MM.1S (cell line): ENCODE results near the gene LRFN2.

Source experiments
- DNase-seq: peaks from one replicate; pipeline ENCODE4 v3.0.0-alpha.2; 2015
- H2AFZ ChIP-seq: fragments of 300-600 bp; sonication (generic); 2 replicates; pipeline ENCODE4 v1.6.0; 2016; ENCODE audit warnings: antibody characterized with exemption, low read length
- H3F3A ChIP-seq: fragments of 300-600 bp; sonication (generic); 2 replicates; pipeline ENCODE4 v1.6.1; 2016; ENCODE audit warnings: mild to moderate bottlenecking, antibody characterized with exemption, low read length, moderate library complexity, mixed read lengths; ENCODE audit not compliant: insufficient read depth
- H3K27ac ChIP-seq: fragments of 300-600 bp; sonication (generic); 2 replicates; pipeline ENCODE4 v1.5.1; 2016; ENCODE audit warnings: mild to moderate bottlenecking, low read length
- H3K27me3 ChIP-seq: fragments of 300-600 bp; sonication (generic); replicated peaks from 2 replicates; pipeline ENCODE4 v1.6.0; 2016; ENCODE audit warnings: low read length; ENCODE audit not compliant: insufficient read depth
- H3K36me3 ChIP-seq: fragments of 300-600 bp; sonication (generic); replicated peaks from 2 replicates; pipeline ENCODE4 v1.6.1; 2016; ENCODE audit warnings: mild to moderate bottlenecking, low read length, mixed read lengths; ENCODE audit not compliant: insufficient read depth
- H3K4me1 ChIP-seq: fragments of 300-600 bp; sonication (generic); 2 replicates; pipeline ENCODE4 v1.6.1; 2016; ENCODE audit warnings: low read length, mixed read lengths
- H3K4me2 ChIP-seq: fragments of 300-600 bp; sonication (generic); 2 replicates; pipeline ENCODE4 v1.6.0; 2016; ENCODE audit warnings: low read depth, low read length
- H3K4me3 ChIP-seq: fragments of 300-600 bp; sonication (generic); 2 replicates; pipeline ENCODE4 v1.5.1; 2016; ENCODE audit warnings: low read length, mixed read lengths
- H3K79me2 ChIP-seq: fragments of 300-600 bp; sonication (generic); 2 replicates; pipeline ENCODE4 v1.6.1; 2016; ENCODE audit warnings: mixed run types, low read length, mixed read lengths
- H3K9ac ChIP-seq: fragments of 300-600 bp; sonication (generic); 2 replicates; pipeline ENCODE4 v1.6.1; 2016; ENCODE audit warnings: low read length, mixed read lengths
- H3K9me2 ChIP-seq: fragments of 300-600 bp; sonication (generic); replicated peaks from 2 replicates; pipeline ENCODE4 v1.6.1; 2016; ENCODE audit warnings: mild to moderate bottlenecking, low read length, mixed read lengths; ENCODE audit not compliant: insufficient read depth
- H3K9me3 ChIP-seq: fragments of 300-600 bp; sonication (generic); replicated peaks from 2 replicates; pipeline ENCODE4 v1.6.1; 2016; ENCODE audit warnings: mild to moderate bottlenecking, low read length, mixed read lengths; ENCODE audit not compliant: insufficient read depth
- H4K20me1 ChIP-seq: fragments of 300-600 bp; sonication (generic); 2 replicates; pipeline ENCODE4 v1.6.1; 2016; ENCODE audit warnings: mild to moderate bottlenecking, low read length, moderate library complexity, mixed read lengths; ENCODE audit not compliant: insufficient read depth
- EZH2 ChIP-seq: fragments of 300-600 bp; sonication (generic); optimal IDR thresholded peaks from 2 replicates; pipeline ENCODE3; 2017; ENCODE audit warnings: low read depth, mild to moderate bottlenecking, antibody characterized with exemption, low read length, mixed read lengths
- EZH2phosphoT487 ChIP-seq: fragments of 300-600 bp; sonication (generic); IDR thresholded peaks from 2 replicates; pipeline ENCODE4 v1.6.1; 2018; ENCODE audit warnings: antibody characterized with exemption, low read length
- TF ChIP-seq, protein P1 (sequence below): fragments of 300-600 bp; sonication (generic); IDR thresholded peaks from 2 replicates; pipeline ENCODE4 v1.5.1; 2016; ENCODE audit warnings: antibody characterized with exemption, low read length, mixed read lengths

The LRFN2 gene

DNA sequence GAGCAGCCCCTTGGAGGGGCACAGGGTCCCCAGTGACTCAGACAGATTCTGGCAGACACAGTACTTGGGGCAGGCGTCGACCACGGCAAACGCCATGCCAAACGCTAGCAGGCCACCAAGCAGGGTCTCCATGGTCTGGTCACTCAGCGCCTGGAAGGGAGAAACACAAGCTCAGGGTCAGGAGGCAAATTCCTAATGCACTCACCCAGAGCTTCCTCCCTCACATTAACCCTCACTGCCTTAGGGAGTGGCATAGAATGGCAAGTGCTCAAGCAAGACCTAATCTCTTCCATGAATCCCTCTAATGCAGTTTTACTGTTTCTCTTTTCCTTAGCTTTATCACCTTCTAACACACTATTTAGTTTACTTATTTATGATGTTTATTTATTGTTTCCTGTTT is 154.2 kb downstream of the LRFN2 start:
- H3F3A ChIP-seq = no peaks in the 10 kb centered on the region
- no peaks in the 10 kb centered on the region for H3K4me1 ChIP-seq
- DNase-seq = no peak
- H3K9me2 ChIP-seq = no peaks in the 10 kb centered on the region
- H3K27me3 ChIP-seq = no peaks in the 10 kb centered on the region
- H3K79me2 ChIP-seq = no peaks in the 10 kb centered on the region
- no peaks in the 10 kb centered on the region for H4K20me1 ChIP-seq
- no peak overlapping the region for H3K27ac ChIP-seq
- H3K9me3 ChIP-seq = no peaks in the 10 kb centered on the region
- no peak overlapping the region for H3K4me3 ChIP-seq
- H3K9ac ChIP-seq = no peak overlapping the region
- H3K4me2 ChIP-seq = no peak overlapping the region
- no peak overlapping the region for H2AFZ ChIP-seq
- no peaks in the 10 kb centered on the region for H3K36me3 ChIP-seq
- TF ChIP-seq EZH2 (no peak), EZH2phosphoT487 (no peak)
- TF ChIP-seq, protein P1, sequence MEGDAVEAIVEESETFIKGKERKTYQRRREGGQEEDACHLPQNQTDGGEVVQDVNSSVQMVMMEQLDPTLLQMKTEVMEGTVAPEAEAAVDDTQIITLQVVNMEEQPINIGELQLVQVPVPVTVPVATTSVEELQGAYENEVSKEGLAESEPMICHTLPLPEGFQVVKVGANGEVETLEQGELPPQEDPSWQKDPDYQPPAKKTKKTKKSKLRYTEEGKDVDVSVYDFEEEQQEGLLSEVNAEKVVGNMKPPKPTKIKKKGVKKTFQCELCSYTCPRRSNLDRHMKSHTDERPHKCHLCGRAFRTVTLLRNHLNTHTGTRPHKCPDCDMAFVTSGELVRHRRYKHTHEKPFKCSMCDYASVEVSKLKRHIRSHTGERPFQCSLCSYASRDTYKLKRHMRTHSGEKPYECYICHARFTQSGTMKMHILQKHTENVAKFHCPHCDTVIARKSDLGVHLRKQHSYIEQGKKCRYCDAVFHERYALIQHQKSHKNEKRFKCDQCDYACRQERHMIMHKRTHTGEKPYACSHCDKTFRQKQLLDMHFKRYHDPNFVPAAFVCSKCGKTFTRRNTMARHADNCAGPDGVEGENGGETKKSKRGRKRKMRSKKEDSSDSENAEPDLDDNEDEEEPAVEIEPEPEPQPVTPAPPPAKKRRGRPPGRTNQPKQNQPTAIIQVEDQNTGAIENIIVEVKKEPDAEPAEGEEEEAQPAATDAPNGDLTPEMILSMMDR = no peak

DNA sequence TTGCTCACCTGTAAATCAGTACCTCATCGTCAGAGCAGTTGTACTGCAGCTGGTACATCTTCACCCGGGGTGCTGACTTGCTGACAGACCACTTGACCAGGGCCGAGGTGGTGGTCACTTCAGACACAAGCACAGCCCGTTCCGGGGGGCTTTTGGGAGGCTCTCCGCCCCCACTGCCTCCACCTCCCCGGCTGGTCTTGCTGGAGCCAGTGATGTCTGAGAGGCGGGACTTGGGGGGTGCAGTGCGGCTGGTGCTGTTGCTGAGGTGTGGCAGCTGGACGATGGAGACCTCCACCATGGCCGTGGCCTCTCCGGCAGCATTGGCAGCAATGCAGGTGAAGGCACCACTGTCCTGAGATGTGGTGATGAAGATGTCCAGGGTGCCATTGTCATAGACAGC is 155.5 kb downstream of the LRFN2 start:
- Histone ChIP-seq H3K9me3 (no peaks in the 10 kb centered on the region), H3K36me3 (no peaks in the 10 kb centered on the region), H3K79me2 (no peaks in the 10 kb centered on the region), H3K4me2 (no peak overlapping the region), H4K20me1 (no peaks in the 10 kb centered on the region), H3K27me3 (no peaks in the 10 kb centered on the region), H3K9me2 (no peaks in the 10 kb centered on the region), H3K9ac (no peak overlapping the region), H2AFZ (no peak overlapping the region), H3K27ac (no peak overlapping the region), H3K4me3 (no peak overlapping the region), H3F3A (no peaks in the 10 kb centered on the region), H3K4me1 (no peaks in the 10 kb centered on the region)
- DNase-seq = no peak
- TF ChIP-seq, protein P1 = no peak
- TF ChIP-seq EZH2 = no peak

DNA sequence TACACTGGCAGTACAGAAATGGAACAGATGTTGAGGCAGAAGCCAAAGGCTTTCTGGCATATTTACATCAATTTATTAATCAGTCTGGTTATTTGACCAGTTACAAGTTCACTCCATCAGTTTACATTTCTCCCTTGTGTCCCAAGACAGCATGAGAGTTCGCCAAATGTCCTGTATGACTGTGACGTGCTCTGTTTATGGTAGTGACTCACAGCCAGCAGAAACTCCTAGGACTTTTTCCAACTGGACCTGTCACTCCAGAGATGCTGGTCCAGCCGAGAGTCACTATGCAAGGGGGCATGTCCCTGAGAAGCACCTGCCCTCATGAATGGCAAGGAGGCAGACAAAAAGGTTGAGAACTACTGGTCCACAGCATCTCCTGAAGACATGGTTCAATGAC is 160.0 kb downstream of the LRFN2 start:
- no peak for DNase-seq
- H3K4me2 ChIP-seq = no peak overlapping the region
- H3K36me3 ChIP-seq = no peaks in the 10 kb centered on the region
- TF ChIP-seq EZH2phosphoT487 (no peak), EZH2 (no peak)
- TF ChIP-seq, protein P1 = no peak
- H2AFZ ChIP-seq = no peak overlapping the region
- no peaks in the 10 kb centered on the region for H4K20me1 ChIP-seq
- no peaks in the 10 kb centered on the region for H3K9me3 ChIP-seq
- H3K4me1 ChIP-seq = no peaks in the 10 kb centered on the region
- no peaks in the 10 kb centered on the region for H3K9me2 ChIP-seq
- H3K27ac ChIP-seq = no peak overlapping the region
- no peak overlapping the region for H3K9ac ChIP-seq
- H3F3A ChIP-seq = no peaks in the 10 kb centered on the region
- no peaks in the 10 kb centered on the region for H3K79me2 ChIP-seq
- no peak overlapping the region for H3K4me3 ChIP-seq
- H3K27me3 ChIP-seq = no peaks in the 10 kb centered on the region
